HepG2 (cell line): ENCODE data around the gene VWA3B. TPM values are rescaled to one million over a fixed set of nuclear protein-coding genes. Genes with fewer than 3 reads are reported as not detected.

ENCODE experiments used
- BHLHE40 ChIP-seq: IDR thresholded peaks from 2 replicates; pipeline ENCODE4 v1.6.1; 2011; ENCODE audit warnings: low read length, improper control_type of control experiment
- EHMT2 ChIP-seq: fragments of 200-600 bp; sonication (generic); IDR thresholded peaks from 2 replicates; pipeline ENCODE4 v1.7.0; 2017; ENCODE audit warnings: antibody characterized with exemption, low read depth, low read length, borderline replicate concordance
- FOXA1 ChIP-seq, 2 experiments: fragments of 450-650 bp in 1 of 2; sonication (generic) in 1 of 2; formaldehyde crosslinking in 1 of 2; IDR thresholded peaks; 2 replicates each; pipeline versions ENCODE4 v1.4.0 to v1.6.1; 2016 to 2020; ENCODE audit warnings: missing genetic modification reagents in 1 of 2
- GLMP ChIP-seq: sonication (generic); formaldehyde crosslinking; IDR thresholded peaks from 2 replicates; pipeline ENCODE4 v1.9.0; 2021; ENCODE audit warnings: missing genetic modification reagents, mild to moderate bottlenecking, borderline replicate concordance
- HMGXB3 ChIP-seq: sonication (generic); formaldehyde crosslinking; IDR thresholded peaks from 2 replicates; pipeline ENCODE4 v1.4.0; 2020; ENCODE audit warnings: missing genetic modification reagents, borderline replicate concordance
- NFYC ChIP-seq: IDR thresholded peaks from 2 replicates; pipeline ENCODE4 v1.6.1; 2016; ENCODE audit warnings: missing genetic modification reagents, missing compliant biosample characterization
- RARA ChIP-seq: IDR thresholded peaks from 2 replicates; pipeline ENCODE4 v1.6.1; 2016; ENCODE audit warnings: missing genetic modification reagents, missing compliant biosample characterization
- SKIL ChIP-seq: sonication (generic); formaldehyde crosslinking; IDR thresholded peaks from 2 replicates; pipeline ENCODE4 v1.8.0; 2022; ENCODE audit warnings: missing genetic modification reagents, mild to moderate bottlenecking, moderate library complexity, borderline replicate concordance
- TBL1XR1 ChIP-seq: fragments of 150-350 bp; IDR thresholded peaks from 2 replicates; pipeline ENCODE4 v1.6.1; 2014; ENCODE audit warnings: borderline replicate concordance, low read length; ENCODE audit not compliant: partially characterized antibody
- ZBTB37 ChIP-seq: sonication (generic); formaldehyde crosslinking; IDR thresholded peaks from 2 replicates; pipeline ENCODE4 v1.4.0; 2020; ENCODE audit warnings: mild to moderate bottlenecking, missing genetic modification reagents
- ZC3H4 ChIP-seq: sonication (generic); formaldehyde crosslinking; IDR thresholded peaks from 2 replicates; pipeline ENCODE4 v1.4.0; 2020; ENCODE audit warnings: missing genetic modification reagents, borderline replicate concordance
- ZNF18 ChIP-seq: sonication (generic); formaldehyde crosslinking; IDR thresholded peaks from 2 replicates; pipeline ENCODE4 v1.8.0; 2022; ENCODE audit warnings: mild to moderate bottlenecking, missing genetic modification reagents; ENCODE audit not compliant: insufficient replicate concordance
- ZNF280D ChIP-seq: sonication (generic); formaldehyde crosslinking; IDR thresholded peaks from 2 replicates; pipeline ENCODE4 v1.5.1; 2020; ENCODE audit warnings: mild to moderate bottlenecking, missing genetic modification reagents
- ZNF292 ChIP-seq: sonication (generic); formaldehyde crosslinking; IDR thresholded peaks from 2 replicates; pipeline ENCODE4 v1.8.1; 2022; ENCODE audit warnings: mild to moderate bottlenecking, low read depth, missing genetic modification reagents, borderline replicate concordance
- ZNF33B ChIP-seq: sonication (generic); formaldehyde crosslinking; IDR thresholded peaks from 2 replicates; pipeline ENCODE4 v1.5.1; 2020; ENCODE audit warnings: mild to moderate bottlenecking, missing genetic modification reagents
- polyA plus RNA-seq, 8 experiments: library from polyadenylated mRNA; depleted of rRNA in 3 of 8; stranded (reverse) in 7 of 8; unstranded in 1 of 8; fragments of >200 nt; fragmentation: Illumina TruSeq in 4 of 8; extraction: Trizol in 4 of 8; gene quantifications; 2 replicates each; pipeline versions ENCODE4 v1.2.1 to v1.2.3, GENCODE V29; 2011 to 2016; ENCODE audit warnings: low read depth in 4 of 8, missing spikeins in 1 of 8, mixed read lengths in 1 of 8; ENCODE audit not compliant: insufficient read depth in 1 of 8
- total RNA-seq, 5 experiments: library from RNA; depleted of rRNA; stranded (reverse); fragments of >200 nt; fragmentation: Illumina TruSeq; extraction: Trizol; gene quantifications; 2 replicates each; pipeline ENCODE4 v1.2.3, GENCODE V29; 2016; ENCODE audit warnings: low read depth in 1 of 5

Gene VWA3B
- total and polyA plus RNA-seq, 2 of the 13 experiments (the other 11 are each of a cell fraction or from before 2014, with no cell fraction given): not detected

- TF ChIP-seq HMGXB3 (CRISPR knock-in tag) (no peak), ZNF18 (CRISPR knock-in tag) (no peak), ZNF33B (no peak), ZBTB37 (CRISPR knock-in tag) (peak; percentile 88), NFYC (CRISPR knock-in tag) (no peak), ZC3H4 (CRISPR knock-in tag) (no peak), BHLHE40 (no peak), FOXA1 (IDR thresholded peaks at IDR 0.05) (no peak), FOXA1 (CRISPR knock-in tag; IDR thresholded peaks at IDR 0.05) (peak; percentile 79), ZNF292 (CRISPR knock-in tag) (no peak), TBL1XR1 (no peak), ZNF280D (no peak), EHMT2 (no peak), GLMP (CRISPR knock-in tag) (no peak), SKIL (CRISPR knock-in tag) (no peak), RARA (CRISPR knock-in tag) (peak; percentile 21; the same call in 1 of the 2 replicates)
Measured at GRCh38 chr2:98084869-98085238, 2.1 kb upstream of the VWA3B start (continued).
